Ramos (cell line): Measurements from ENCODE around the gene ABCF3.

ENCODE experiments used
- in situ Hi-C: fragments of 300-500 bp; cut with MboI; formaldehyde crosslinking; loops from one replicate; pipeline ENCODE4 v1.14.3; 2022; ENCODE audit warnings: low sequenced_read_pairs; ENCODE audit not compliant: unreplicated experiment

Gene ABCF3

DNA sequence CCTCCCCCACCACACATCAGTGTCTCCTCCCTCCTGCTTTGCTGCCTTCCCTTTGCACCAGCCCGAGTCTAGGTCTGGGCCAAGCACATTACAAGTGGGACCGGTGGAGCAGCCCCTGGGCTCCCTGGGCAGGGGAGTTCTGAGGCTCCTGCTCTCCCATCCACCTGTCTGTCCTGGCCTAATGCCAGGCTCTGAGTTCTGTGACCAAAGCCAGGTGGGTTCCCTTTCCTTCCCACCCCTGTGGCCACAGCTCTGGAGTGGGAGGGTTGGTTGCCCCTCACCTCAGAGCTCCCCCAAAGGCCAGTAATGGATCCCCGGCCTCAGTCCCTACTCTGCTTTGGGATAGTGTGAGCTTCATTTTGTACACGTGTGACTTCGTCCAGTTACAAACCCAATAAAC lies 2.3 kb upstream of the ABCF3 start:
- in situ Hi-C loops = no loop called here

DNA sequence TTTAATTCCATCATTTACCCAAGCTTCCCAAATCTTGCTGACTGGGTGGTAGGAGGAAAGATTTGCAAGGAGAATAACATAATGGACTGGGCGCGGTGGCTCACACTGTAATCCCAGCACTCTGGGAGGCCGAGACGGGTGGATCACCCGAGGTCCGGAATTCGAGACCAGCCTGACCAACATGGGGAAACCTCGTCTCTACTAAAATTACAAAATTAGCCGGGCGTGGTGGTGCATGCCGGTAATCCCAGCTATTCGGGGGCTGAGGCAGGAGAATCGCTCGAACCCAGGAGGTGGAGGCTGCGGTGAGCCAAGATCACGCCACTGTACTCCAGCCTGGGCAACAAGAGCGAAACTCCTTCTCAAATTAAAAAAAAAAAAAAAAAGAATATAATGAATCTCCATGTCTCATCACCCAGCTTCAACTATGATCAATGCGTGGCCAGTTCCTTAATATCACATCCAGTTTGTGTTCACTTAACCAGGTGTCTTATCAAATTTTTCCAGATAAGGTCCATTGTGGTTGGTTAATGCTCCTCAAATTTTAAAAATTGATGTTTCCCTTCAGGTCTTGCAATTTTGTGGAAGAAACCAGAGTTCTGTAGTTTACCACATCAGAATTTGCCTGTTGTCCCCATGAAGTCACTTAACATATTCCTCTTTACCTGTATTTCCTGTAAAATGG lies 1.3 kb upstream of the ABCF3 start:
- in situ Hi-C loops = no loop called here

DNA sequence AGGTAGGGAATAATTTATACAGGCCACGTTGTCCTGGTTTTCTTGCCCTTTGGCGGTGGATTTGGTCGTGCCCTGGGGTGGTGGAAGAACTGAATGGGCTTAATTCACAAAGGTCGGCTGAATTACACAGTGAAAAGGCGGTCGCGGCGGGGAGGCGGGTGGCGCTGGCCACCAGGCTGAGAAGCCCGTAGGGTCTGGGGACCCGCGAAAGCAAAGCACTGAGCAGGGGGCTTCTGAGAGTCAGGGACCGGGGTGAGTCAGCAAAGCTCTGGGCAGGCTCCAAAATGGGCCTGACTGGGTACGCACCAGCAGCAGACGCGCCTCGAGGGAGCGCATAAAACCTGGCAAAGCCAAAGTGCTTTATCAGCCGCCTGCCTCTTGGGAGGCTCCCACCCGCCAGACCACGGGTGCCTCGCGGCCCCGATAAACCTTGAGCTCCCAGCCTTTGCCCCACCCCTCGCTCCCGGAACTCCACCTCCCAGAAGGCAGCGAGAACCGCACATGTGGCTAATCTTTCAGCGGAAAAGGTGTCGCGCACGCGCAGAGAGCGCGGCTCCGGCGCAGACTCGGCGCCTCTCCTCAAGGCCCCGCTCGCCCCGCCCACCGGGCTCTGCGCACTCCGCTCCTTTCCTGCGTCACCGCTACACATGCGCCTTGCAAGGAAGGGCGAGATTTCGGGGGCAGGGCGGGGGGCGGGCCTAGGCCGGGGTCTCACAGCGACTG lies 377 bp upstream of the ABCF3 start:
- in situ Hi-C loops = no loop called here

DNA sequence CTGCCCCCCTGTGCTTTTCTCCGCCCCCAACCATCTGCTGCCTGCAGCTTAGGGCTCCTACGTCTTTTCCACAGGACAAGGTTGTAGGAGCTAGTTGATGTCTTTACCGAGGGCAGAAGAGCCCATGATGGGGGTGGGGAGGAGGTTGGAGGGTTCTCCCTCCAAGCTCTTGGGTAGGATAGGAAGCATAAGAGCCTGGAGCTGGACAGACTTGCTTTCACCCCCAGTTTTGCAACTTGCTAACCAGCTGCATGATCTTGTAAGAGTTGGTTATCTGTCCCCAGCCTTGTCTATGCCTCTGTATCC lies 856 bp downstream of the ABCF3 start:
- in situ Hi-C loops = no loop called here

DNA sequence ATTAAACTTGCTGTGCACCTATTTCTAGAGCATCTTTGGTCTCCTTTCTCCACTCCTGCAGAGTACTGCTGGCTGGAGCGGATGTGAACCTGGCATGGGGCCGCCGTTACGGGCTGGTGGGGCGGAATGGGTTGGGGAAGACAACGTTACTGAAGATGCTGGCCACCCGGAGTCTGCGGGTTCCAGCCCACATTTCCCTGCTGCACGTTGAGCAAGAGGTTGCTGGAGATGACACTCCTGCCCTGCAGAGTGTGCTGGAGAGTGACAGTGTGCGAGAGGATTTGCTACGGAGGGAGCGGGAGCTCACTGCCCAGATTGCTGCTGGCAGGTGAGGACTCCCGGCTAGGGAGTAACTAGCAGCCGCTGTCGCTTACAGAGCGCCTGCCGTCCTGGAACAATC lies 2.1 kb downstream of the ABCF3 start:
- in situ Hi-C loops = no loop called here

DNA sequence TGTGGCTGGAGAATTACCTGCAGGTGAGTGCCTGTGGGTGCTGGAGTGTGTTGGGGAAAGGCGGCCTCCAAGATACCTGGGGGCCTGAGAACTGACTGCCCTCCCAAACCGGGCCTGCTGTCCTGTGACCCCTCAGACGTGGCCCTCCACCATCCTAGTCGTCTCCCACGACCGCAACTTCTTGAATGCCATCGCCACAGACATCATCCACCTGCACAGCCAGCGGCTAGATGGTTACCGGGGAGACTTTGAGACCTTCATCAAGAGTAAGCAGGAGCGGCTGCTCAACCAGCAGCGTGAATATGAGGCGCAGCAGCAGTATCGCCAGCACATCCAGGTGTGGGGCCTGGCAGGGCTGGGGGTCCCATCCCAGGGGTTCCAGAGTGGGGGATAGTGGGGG lies 3.4 kb downstream of the ABCF3 start:
- in situ Hi-C loops = no loop called here

DNA sequence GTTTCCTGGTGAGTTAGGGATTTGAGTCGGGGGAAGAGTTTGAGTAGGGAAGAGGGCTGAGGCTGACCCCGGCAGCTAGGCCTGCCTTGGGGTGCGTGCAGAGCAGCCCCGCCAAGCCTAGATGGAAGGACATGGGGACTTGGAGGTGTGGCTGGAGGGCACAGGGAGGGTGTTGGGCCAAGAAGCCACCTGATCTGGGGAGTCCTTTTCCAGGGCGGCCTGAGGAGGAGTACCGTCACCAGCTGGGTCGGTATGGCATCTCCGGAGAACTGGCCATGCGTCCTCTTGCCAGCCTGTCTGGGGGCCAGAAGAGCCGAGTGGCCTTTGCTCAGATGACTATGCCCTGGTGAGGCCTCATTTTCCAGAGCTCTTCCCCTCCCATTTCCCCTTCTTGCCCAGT lies 6.9 kb downstream of the ABCF3 start:
- in situ Hi-C loops = no loop called here

DNA sequence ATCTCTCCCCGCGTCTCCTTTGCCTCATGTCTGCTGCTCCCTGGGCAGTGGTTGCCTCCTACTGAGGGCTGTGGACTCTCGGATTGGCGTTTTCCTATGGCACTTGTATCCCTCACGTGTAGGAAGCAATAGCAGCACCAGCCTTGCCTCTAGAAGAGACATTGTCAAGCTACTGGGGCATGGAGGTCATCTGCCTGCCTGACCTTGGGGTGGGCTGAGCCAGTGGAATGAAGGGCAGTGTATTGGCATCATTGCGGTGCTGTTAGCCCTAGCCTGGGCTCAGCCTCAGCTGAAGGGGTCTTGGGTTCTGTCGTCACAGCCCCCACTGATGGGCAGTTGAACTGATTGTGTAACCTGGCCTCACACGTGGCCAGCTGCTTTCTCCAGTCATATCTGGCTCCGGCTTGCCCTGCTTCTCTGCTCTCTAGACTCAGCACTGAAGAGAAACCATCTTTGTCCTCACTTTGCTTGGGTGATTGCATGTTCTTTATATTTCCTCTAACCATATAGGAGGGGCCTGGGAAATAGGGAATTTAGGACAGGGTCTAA lies 8.1 kb downstream of the ABCF3 start:
- in situ Hi-C loops = no loop called here

DNA sequence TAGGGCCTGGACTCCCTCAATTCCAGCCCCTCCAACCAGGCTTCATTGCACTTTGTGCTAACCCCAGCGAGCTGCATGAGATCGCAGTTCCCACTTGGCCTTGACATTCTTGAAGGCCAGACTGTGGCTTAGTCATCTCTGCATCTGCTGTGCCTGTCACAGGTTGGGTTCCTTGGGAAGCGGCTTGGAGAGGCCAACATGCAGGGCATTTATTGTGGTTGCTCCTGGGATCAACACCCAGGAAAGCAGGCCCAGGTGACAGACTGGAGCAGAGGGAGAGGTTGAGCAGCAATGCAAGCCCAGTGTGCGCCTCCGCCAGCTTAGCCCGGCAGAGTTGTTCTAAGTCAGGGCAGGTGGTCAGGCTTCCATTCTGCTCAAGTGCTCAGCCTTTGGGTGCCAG lies 10.5 kb downstream of the ABCF3 start:
- in situ Hi-C loops = no loop called here

DNA sequence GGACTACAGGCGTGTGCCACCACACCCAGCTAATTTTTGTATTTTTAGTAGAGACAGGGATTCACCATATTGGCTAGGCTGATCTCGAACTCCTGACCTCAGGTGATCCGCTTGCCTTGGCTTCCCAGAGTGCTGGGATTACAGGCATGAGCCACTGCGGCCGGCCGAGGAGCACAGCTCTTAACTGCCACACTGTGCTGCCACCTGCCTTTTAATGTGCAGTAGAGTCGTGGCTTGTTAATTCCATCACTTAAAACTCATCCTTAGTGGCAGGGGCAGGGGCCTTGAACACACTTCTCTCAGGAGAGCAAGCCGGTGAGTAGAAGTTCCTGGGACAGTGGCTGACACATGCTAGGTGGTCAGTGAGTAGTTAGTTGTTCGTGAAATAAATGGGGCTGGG lies 12.5 kb downstream of the ABCF3 start:
- in situ Hi-C loops = no loop called here

DNA sequence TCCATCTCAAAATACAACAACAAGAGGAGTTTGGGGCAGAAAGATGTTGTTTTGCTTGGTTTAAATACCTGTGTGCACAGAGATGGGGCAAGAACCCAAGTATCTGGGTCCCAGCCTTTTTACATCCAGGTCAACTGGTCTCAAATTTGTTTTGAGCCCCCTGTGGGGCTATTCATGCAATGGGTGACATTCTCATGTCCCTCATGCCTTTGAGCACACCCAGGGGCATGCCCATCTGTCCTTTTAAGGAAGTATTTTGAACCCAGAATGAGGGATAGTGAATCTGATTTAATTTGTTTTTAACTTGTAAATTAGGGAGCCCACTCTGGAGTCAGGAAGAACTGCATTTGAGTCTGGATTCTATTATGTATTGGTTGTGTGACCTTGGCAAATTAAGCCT lies 14.8 kb downstream of the ABCF3 start:
- in situ Hi-C loops = no loop called here

DNA sequence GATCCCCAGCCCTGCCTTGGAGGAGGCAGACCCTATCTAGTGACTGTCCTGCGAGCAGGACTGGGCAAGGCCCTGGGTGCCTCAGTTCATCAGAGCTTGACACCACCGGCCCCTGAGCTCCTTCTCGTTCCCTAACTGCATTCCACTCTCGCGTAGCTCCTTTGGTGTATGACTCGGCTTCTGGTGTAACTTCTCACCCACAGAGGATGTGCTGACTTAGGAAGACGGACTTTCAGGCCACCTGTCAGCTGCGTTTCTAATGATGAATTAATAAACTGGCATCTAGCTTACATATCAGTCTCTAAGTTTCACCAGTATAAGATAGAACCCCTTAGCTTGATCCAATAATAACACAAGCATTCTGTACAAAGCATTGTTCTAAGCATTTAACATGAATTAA lies 17.5 kb downstream of the ABCF3 start:
- in situ Hi-C loops = no loop called here

DNA sequence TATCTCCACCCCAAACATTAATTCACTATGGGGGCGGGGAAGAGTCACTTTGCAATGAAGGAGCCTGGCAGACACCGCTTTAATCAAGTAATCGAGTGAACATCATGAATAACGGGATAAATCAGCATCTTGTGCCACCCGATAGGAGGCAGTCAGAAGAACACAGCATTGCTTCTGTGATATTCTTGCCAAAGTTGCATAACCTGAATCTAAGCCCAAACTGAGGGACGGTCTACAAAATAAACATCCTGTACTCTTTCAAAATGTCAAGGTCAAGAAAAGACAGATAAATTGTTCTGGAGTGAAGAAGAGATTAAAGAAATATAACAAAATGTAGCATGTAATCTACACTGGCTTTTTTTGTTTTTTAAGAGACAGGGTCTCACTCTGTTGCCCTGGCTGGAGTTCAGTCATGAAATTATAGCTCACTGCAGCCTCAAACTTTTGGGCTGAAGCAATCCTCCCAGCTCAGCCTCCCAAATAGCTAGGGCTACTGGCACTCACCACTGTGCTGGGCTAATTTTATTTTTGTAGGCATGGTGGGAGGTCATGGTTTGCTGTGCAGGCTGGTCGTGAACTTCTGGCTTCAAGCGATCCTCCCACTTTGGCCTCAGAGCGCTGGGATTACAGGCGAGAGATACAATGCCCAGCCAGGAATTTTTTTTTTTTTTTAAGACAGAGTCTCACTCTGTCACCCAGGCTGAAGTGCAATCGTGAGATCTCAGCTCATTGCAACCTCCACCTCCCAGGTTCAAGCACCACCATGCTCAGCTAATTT lies 23.3 kb downstream of the ABCF3 start:
- in situ Hi-C loops = no loop called here

DNA sequence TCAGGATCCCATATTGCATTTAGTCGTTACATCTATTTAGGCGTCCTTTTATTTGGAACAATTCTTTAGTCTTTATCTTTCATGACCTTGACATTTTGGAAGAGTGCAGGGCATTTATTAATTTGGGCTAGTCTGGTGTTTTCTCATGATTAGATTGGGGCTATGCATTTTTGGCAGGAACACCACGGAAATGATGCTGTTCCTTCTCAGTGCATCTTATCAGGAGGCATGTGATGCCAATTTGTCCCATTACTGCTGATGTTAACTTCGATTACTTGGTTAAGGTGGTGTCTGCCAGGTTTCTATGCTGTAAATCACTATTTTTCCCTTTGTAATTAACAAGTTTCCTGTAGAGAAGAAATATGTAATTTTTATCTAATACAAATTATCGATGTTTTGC lies 25.3 kb downstream of the ABCF3 start:
- in situ Hi-C loops = no loop called here

DNA sequence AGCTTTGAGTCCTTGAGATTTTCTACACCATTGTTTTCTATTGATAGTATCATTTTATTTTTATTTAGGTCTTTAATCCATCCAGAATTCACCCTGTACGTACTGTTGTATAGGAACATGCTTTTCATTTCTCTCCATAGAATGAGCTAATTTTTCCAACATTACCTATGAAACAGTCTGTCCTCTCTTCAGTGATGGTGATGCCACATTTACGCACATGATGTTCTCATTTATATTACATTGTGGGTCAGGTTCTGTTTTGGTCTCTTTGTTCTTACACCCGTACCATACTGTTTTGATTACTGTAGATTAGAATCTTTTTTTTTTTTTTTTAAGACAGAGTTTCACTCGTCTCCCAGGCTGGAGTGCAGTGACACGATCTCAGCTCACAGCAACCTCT lies 25.7 kb downstream of the ABCF3 start:
- in situ Hi-C loops = no loop called here

DNA sequence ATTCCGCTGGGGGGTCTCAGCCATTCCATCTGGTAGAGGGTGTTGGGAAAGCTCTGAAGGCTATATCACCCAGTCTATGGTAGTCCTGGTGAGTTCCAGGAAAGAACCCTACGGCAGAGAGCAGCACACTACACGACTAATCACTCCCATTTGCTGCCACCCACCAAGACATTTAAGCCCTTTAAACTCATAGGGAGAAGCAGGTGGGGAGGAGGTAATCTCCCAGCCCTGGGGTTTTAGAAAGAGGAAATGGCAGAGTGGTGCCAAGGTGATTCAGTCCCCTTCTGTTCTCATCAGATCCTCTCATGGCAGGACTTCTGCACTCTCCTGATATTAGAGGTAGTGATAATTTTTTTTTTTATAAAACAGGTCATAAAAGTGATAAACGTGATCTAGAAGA lies 32.8 kb downstream of the ABCF3 start:
- in situ Hi-C loops = no loop called here

DNA sequence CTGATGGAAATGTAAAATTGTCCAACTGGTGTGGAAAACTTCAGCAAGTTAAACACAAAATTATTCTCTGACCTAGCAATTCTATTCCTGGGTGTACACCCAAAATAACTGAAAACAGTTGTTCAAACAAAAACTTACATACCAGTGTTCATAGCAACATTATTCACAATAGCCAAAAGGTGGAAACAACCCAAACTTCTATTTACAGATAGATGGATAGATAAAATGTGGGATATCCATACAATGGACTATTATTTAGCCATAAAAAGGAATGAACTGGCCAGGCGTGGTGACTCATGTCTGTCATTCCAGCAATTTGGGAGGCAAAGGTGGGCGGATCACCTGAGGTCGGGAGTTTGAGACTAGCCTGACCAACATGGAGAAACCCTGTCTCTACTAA lies 36.5 kb downstream of the ABCF3 start:
- in situ Hi-C loops = no loop called here

DNA sequence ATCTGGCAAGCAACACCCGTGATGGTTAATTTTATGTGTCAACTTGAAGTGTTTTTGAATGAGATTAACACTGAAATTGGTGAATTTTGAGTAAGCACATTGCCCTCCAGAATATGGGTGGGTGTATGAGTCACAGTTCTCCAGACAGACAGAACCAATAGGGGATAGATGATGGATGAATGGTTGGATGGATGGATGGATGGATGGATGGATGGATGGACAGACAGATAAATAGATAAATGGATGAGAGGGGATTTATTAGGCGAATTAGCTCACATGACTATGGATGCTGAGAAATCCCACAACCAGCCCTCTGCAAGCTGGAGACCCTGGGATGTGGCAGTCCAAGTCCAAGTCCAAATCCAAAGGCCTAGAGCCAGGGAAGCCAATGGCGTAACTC lies 37.9 kb downstream of the ABCF3 start:
- in situ Hi-C loops = no loop called here

DNA sequence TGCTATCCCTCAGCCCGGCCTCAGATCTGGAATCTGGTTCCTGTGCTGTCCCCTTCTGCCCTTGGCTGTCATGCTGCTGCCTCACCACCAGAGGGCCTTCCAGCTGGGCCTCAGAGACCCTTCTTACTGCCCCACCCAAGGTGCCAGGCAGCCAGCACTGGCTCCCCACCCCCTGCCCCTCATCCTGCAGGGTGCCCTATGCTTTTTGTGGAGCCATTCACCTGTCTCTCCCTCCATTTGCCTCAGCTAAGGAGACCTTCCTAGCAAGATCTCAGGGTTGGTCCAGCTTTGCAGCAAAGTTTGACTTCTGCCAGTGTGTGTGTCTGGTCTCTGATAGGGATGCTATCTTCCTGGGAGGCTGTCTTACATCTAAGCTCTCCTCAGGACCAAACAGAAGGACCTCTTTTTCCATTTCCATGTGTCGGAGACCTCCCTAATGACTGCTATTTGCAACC lies 41.5 kb downstream of the ABCF3 start:
- in situ Hi-C loops = loop anchor here (5.0 kb wide), 1 partner anchor 55 kb away; no protein-coding TSS in a partner anchor

DNA sequence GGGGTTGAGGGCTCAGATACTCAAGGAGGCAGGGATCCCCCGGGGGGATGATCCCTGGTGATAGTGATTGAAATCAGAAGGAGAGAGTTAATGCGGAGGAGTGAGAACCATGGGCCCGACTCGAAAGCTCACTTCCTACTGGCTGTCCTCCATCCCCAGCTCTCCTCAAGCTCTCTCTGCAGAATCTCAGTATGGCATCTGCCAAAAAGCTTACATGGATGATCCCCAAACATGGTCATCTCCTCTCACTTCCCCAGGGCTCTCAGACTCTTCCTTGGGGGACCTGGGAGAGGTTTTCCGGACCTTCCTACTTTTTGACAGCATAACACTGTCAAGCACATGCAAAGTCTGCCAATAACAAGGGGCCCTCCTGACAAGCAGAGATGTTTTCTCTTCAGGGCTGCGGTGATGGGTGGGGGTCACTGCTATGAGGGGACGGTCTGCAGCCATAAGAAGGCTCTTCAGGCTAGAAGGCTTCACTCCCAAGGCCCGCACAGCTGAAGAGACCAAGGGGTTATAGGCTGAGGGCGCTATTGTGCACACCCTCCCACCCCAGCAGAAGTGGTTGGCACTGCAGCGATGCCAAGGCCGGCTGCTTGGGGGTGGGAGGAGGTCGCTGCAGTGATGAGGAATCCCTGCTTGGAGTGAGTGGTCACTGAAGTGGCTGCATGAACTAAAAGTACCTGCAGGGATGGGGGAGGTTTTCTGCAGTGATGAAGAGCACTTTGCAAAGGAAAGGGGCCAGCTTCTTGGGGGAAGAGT lies 42.6 kb downstream of the ABCF3 start:
- in situ Hi-C loops = loop anchor here (5.0 kb wide), 1 partner anchor 54 kb away; no protein-coding TSS in a partner anchor
